SK-N-MC (cell line): ENCODE results near the gene GIPC3.
A peak's percentile ranks its signal among the peaks of the same experiment; 100 is the strongest.
"Not testable (repeated sequence)": the region's sequence is repeated elsewhere in the genome, so short reads cannot be mapped to it uniquely, and the experiment has no call there.

Source experiments
- DNase-seq: peaks from one replicate; pipeline ENCODE4 v3.0.0-alpha.2; 2011; ENCODE audit warnings: low read depth, low spot score
- H3K27ac ChIP-seq: fragments of 200-600 bp; sonication (generic); 2 replicates; pipeline ENCODE4 v1.5.1; 2016; ENCODE audit warnings: mixed run types
- H3K36me3 ChIP-seq: fragments of 200-600 bp; sonication (generic); 2 replicates; pipeline ENCODE4 v1.6.1; 2017; ENCODE audit warnings: antibody characterized with exemption, low read length, mixed read lengths; ENCODE audit not compliant: insufficient read depth
- H3K4me3 ChIP-seq: fragments of 200-600 bp; sonication (generic); 2 replicates; pipeline ENCODE4 v1.5.1; 2016
- H3K9ac ChIP-seq: fragments of 200-600 bp; sonication (generic); 2 replicates; pipeline ENCODE4 v1.8.0; 2017; ENCODE audit warnings: mixed run types, mixed read lengths; ENCODE audit not compliant: insufficient read length
- H3K9me3 ChIP-seq: fragments of 200-600 bp; sonication (generic); 2 replicates; pipeline ENCODE4 v1.6.1; 2017; ENCODE audit warnings: low read depth, mild to moderate bottlenecking, antibody characterized with exemption, low read length, moderate library complexity, mixed read lengths
- EZH2 ChIP-seq: fragments of 200-600 bp; sonication (generic); IDR thresholded peaks from one replicate; pipeline ENCODE4 v1.6.1; 2017; ENCODE audit warnings: antibody characterized with exemption
- FOXP2 ChIP-seq: optimal IDR thresholded peaks from 2 replicates; pipeline ENCODE3; 2011; ENCODE audit warnings: mild to moderate bottlenecking, moderate library complexity; ENCODE audit not compliant: insufficient read depth; ENCODE audit errors: extremely low read length, control extremely low read depth
- POLR2AphosphoS5 ChIP-seq: IDR thresholded peaks from 2 replicates; pipeline ENCODE4 v1.6.1; 2012; ENCODE audit warnings: mild to moderate bottlenecking, low read depth, low read length, borderline replicate concordance

GIPC3 gene

GRCh38 chr19:3578390-3578789 is 6.9 kb upstream of the GIPC3 start:
- no peak overlapping the region for H3K4me3 ChIP-seq
- no peak for TF ChIP-seq FOXP2
- no peak for TF ChIP-seq POLR2AphosphoS5
- no peak for TF ChIP-seq EZH2
- DNase-seq = no peak
- H3K27ac ChIP-seq = no peak overlapping the region
- H3K9me3 ChIP-seq = no peaks in the 10 kb centered on the region
- H3K9ac ChIP-seq = no peak overlapping the region
- H3K36me3 ChIP-seq = peaks cover 25% of the 10 kb centered on the region; the same call in 1 of the 2 replicates

GRCh38 chr19:3580156-3580934 is 4.9 kb upstream of the GIPC3 start:
- Histone ChIP-seq H3K9ac (no peak overlapping the region), H3K9me3 (no peaks in the 10 kb centered on the region), H3K4me3 (no peak overlapping the region), H3K36me3 (peaks cover 13% of the 10 kb centered on the region; the same call in 1 of the 2 replicates), H3K27ac (no peak overlapping the region)
- no peak for DNase-seq
- TF ChIP-seq EZH2 = no peak
- no peak for TF ChIP-seq FOXP2
- TF ChIP-seq POLR2AphosphoS5 = no peak

DNA sequence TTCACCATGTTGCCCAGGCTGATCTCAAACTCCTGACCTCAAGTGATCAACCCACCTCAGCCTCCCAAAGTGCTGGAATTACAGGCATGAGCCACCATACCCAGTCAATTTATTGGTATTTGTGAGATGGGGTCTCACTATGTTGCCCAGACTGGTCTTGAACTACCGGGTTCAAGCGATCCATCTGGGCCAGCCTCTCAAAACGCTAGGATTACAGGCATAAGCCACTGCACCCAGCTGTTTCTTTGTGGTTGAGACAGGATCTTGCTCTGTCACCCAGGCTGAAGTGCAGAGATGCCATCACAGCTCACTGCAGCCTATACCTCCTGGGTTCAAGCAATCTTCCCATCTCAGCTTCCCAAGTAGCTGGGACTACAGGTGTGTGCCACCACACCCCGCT is 3.5 kb upstream of the GIPC3 start:
- DNase-seq, H3K9me3 ChIP-seq, H3K27ac ChIP-seq, H3K36me3 ChIP-seq, H3K9ac ChIP-seq, H3K4me3 ChIP-seq: not testable (repeated sequence)

DNA sequence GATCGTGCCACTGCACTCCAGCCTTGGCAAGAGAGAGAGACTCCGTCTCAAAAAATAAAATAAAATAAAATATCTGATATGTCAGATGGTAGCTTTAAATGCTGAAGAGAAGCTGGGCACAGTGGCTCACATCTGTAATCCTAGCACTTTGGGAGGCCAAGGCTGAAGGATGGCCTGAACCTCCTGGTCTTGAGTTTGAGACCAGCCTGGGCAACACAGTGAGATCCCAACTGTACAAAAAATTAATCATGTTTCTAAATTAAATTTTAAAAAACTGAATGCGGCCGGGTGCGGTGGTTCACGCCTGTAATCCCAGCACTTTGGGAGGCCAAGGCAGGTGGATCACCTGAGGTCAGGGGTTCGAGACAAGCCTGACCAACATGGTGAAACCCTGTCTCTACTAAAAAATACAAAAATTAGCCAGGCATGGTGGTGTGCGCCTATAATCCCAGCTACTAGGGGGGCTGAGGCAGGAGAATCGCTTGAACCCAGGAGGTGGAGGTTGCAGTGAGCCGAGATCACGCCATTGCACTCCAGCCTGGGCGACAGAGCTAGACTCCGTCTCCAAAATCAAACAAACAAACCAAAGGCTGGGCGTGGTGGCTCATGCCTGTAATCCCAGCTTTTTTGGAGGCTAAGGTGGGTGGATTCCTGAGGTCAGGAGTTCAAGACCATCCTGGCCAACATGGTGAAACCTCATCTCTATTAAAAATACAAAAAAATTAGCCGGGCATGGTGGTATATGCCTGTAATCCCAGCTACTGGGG is 1.1 kb upstream of the GIPC3 start:
- not testable (repeated sequence) for H3K9ac ChIP-seq, H3K36me3 ChIP-seq, H3K9me3 ChIP-seq, DNase-seq, H3K4me3 ChIP-seq, H3K27ac ChIP-seq

DNA sequence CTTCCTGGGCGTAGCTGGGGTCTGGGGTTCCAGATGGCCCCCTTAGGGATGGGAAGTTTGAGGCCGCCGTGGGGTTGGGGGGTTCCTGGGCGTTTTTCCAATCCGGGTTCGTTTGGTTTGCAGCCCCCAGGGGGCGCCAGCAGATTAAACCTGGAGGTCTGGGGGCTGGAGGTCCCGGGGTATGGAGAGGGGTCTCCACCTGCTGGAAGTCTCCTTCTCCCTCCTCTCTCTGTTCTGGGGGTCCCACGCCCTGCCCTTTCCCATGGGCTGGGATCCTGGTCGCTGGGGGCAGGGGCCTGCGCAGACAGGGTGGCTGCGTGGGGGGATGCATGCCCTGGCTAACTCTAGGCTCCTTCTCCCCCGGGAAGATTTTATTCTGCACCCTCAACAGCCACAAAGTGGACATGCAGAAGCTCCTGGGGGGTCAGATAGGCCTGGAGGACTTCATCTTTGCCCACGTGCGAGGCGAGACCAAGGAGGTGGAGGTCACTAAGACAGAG is 899 bp downstream of the GIPC3 start:
- no peaks in the 10 kb centered on the region for H3K9me3 ChIP-seq
- H3K36me3 ChIP-seq = no peaks in the 10 kb centered on the region
- no peak overlapping the region for H3K27ac ChIP-seq
- H3K4me3 ChIP-seq = peak overlapping the region; percentile 74
- TF ChIP-seq FOXP2 (no peak), POLR2AphosphoS5 (no peak), EZH2 (no peak)
- H3K9ac ChIP-seq = no peak overlapping the region
- no peak for DNase-seq

- Histone ChIP-seq H3K36me3 (no peaks in the 10 kb centered on the region), H3K9me3 (no peaks in the 10 kb centered on the region), H3K4me3 (no peak overlapping the region), H3K27ac (no peak overlapping the region), H3K9ac (no peak overlapping the region)
- TF ChIP-seq POLR2AphosphoS5 (no peak), EZH2 (no peak), FOXP2 (no peak)
- DNase-seq = no peak
Observed at GRCh38 chr19:3586707-3587346, 1.5 kb downstream of the GIPC3 start.

GRCh38 chr19:3589439-3589838 is 4.2 kb downstream of the GIPC3 start:
- Histone ChIP-seq H3K4me3 (no peak overlapping the region), H3K9ac (no peak overlapping the region), H3K9me3 (no peaks in the 10 kb centered on the region), H3K36me3 (no peaks in the 10 kb centered on the region), H3K27ac (no peak overlapping the region)
- no peak for DNase-seq
- TF ChIP-seq FOXP2 (no peak), EZH2 (no peak), POLR2AphosphoS5 (no peak)

DNA sequence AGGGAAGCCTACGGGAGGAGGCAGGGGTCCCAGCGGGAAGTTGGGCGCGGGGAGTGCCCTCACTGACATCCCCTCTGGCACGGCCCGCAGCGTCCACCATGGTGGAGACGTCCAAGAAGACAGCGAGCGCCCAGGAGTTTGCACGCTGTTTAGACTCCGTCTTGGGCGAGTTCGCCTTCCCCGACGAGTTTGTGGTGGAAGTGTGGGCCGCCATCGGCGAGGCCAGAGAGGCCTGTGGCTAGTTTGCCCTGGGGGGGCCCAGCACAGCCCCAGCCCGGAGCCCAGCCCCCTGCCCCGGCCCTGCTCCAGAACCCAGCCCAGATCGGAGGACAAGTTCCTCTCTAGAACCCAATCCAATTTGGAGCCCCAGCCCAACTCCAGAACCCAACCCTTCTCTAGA is 4.7 kb downstream of the GIPC3 start:
- Histone ChIP-seq H3K27ac (no peak overlapping the region), H3K36me3 (no peaks in the 10 kb centered on the region), H3K9me3 (no peaks in the 10 kb centered on the region), H3K4me3 (no peak overlapping the region), H3K9ac (no peak overlapping the region)
- no peak for DNase-seq
- TF ChIP-seq POLR2AphosphoS5 (no peak), EZH2 (no peak), FOXP2 (no peak)
